Activated naive CD4-positive, alpha-beta T cell (primary cell): Measurements from ENCODE around the gene CORO7.
"Not testable (repeated sequence)": the region's sequence is repeated elsewhere in the genome, so short reads cannot be mapped to it uniquely, and the experiment has no call there.

Experiments used
- DNase-seq, 4 experiments: peaks; one replicate each; lab custom pipeline; 2025; lab: John Stamatoyannopoulos, UW

CORO7 gene

DNA sequence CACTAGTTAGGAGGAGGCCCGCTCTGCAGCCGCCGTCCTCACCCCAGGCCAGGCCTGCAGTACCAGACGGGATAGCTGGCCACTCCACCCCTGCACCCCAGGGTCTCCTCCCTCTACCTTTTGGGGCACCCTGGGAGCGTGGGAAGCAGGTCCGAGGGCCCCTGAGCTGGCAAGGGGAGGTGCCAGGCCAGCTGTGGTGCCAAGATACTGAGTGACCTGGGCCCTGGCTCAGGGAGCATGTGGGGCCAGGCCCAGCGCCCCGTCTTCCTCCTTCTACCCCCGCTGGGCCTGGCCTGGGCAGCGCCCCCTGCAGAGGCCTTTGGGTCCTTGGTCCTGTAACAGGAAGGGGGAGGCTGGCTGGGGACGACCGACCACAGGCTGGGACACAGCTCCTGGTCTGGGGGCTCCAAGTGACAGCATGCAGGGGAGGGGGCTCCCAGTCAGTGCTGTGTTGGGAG is 78.2 kb downstream of the CORO7 start:
- DNase-seq: no peak

DNA sequence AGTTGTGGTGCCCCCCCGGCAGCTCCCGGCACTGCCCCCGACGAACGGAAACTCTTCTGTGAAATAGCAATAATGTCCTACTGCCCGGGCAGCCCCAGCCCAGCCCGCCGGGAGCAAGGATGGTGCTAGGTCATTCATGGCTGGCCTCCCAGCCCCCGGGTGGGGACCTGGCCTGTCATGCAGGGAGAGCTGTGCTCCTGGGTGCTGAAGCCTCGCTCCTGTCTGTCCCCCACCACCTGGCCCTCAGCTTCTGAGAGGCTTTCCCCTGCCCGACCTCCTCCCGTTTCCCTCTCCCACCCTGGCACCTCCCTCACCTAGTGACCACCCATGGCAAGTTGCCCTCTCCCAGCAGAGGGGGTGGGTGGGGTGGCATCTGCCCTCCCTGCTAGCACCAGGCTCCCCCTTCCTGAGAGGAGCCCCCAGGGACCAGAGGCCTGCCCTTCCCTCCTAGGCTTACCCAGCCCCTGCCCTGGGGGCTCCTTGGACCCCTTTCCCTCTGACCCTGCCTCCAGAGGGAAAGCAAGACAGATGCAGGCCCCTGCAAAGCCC is 78.8 kb downstream of the CORO7 start:
- DNase-seq: no peak

DNA sequence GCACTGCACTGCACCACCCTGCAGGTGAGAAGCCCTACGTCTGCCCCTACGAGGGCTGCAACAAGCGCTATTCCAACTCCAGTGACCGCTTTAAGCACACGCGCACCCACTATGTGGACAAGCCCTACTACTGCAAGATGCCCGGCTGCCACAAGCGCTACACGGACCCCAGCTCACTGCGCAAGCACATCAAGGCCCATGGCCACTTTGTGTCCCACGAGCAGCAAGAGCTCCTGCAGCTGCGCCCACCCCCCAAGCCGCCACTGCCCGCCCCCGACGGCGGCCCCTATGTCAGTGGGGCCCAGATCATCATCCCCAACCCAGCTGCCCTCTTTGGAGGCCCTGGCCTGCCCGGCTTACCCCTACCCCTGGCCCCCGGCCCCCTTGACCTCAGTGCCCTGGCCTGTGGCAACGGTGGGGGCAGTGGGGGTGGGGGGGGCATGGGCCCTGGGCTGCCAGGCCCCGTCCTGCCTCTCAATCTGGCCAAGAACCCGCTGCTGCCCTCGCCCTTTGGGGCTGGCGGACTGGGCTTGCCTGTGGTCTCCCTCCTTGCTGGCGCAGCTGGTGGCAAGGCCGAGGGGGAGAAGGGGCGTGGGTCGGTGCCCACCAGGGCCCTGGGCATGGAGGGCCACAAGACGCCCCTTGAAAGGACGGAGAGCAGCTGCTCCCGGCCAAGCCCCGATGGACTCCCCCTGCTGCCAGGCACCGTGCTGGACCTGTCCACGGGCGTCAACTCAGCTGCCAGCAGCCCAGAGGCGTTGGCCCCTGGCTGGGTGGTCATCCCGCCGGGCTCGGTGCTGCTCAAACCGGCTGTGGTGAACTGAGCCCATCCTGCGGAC is 79.5 kb downstream of the CORO7 start:
- no peak for DNase-seq

DNA sequence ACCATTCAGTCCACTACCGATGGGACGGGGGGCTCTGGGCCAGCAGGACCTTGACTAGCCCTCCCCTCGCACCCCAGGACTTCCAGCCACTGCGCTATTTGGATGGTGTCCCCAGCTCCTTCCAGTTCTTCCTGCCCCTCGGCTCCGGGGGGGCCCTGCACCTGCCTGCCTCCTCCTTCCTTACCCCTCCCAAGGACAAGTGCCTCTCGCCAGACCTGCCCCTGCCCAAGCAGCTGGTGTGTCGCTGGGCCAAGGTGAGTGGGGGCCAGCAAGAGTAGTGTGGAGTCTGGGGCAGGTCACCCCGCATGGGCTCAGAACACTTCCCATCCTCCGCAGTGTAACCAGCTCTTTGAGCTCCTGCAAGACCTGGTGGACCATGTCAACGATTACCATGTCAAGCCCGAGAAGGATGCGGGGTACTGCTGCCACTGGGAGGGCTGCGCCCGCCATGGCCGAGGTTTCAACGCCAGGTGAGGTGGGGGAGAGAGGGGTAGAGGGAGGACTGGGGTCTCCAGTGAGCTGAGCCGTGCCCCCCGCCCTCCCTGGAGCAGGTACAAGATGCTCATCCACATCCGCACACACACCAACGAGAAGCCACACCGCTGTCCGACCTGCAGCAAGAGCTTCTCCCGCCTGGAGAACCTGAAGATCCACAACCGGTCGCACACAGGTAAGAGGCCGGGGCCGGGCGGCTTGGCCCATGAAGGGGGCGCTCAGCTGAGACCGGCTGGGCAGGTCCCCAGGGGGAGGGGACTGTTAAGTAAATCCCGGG is 81.5 kb downstream of the CORO7 start:
- DNase-seq: no peak

DNA sequence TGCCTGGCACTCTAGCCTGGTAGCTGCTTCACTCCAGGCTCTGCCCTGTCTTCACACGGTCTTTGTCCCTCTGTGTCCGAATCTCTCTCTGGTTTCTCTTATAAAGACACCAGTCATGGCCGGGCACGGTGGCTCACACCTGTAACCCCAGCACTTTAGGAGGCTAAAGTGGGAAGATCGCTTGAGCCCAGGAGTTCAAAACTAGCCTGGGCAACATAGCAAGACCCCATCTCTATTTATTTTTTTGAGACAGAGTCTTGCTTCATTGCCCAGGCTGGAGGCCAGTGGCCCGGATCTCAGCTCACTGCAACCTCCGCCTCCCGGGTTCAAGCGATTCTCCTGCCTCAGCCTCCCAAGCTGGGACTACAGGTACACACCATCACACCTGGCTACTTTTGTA is 82.7 kb downstream of the CORO7 start:
- DNase-seq: not testable (repeated sequence)

DNA sequence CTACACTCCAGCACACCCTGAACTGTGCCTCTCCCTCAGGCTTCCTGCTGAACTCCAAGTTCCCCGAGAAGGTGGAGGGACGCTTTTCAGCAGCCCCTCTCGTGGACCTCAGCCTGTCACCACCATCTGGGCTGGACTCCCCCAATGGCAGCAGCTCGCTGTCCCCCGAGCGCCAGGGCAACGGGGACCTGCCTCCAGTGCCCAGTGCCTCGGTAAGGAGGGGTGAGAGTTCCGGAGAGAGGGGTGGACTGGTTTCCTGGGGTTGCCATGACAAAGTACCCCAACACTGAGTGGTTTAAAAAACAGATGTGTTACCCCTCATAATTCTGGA is 83.1 kb downstream of the CORO7 start:
- no peak for DNase-seq

DNA sequence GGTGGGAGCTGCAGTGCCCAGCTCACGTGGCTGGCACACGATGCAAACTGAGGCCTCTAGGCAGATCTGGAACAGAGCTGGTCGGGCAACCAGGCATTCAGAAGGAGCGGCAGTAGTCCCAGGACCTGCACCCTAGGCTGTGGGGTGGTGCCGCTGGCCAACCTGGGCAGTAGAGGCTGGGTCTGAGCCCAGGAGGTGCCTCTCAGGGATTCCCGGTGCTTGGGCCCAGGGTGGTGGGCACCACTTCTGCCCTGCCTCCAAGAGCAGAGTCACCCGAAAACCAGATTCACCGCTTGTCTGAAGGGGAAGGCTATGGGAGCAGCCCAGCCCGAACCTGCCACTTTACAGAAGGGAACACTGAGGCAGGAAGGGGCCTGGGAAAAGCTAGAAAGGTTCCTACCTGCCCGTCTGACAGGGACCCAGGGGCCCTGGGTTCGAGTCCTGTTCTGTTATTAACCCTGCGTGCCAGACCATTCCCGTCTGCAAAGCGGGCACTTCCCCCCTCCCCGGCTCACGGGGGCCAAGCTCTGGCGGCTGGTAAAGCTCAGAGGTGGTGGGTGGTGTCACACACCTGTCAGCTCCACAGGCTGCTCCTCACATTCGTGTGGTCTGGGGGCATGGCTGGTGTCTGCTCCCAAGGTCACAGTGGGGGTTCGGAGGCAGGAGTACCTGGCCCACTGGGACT is 83.6 kb downstream of the CORO7 start:
- no peak for DNase-seq

DNA sequence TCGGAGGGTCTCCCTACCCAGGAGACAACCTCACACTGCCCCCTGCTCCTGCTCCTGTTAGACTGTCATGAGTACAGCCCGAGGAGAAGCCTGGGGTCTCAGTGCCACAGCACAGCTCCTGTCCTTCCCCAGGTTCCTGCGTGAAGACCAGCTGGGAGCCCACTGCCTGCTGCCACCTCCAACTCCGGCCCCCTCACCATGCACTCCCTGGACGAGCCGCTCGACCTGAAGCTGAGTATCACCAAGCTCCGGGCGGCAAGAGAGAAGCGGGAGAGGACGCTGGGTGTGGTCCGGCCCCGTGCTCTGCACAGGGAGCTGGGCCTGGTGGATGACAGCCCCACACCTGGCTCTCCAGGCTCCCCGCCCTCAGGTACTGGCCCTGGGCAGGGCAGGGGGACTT is 84.3 kb downstream of the CORO7 start:
- no peak for DNase-seq

DNA sequence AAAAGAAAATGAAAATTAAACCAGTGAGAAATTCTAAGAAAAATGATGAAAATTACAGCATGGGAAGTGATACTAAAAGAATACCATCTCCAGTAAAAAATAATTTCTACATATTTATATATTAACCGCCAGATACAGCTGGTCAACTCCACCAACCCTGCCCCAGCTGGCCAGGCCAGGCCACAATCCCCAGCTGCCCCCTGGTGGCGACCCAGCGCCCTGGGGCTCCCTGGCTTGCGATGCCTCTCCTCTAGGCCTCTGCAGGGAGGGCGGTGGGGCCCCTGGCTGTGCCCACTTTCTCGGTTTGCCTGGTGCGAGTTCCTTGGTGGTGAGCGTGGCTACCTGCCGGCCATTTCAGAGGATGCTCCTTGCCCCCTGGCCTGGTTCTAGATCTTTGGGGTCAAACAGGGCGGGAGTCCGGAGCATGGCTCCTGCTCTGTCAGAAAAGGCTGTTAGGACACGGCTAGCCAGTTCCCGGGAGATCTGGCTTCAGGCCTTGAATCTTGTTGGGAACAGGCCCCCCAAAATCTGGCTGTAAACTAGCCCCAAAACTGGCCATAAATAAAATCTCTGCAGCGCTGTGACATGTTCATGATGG is 86.0 kb downstream of the CORO7 start:
- peak; percentile 17 to 70 (median 56) for DNase-seq

DNA sequence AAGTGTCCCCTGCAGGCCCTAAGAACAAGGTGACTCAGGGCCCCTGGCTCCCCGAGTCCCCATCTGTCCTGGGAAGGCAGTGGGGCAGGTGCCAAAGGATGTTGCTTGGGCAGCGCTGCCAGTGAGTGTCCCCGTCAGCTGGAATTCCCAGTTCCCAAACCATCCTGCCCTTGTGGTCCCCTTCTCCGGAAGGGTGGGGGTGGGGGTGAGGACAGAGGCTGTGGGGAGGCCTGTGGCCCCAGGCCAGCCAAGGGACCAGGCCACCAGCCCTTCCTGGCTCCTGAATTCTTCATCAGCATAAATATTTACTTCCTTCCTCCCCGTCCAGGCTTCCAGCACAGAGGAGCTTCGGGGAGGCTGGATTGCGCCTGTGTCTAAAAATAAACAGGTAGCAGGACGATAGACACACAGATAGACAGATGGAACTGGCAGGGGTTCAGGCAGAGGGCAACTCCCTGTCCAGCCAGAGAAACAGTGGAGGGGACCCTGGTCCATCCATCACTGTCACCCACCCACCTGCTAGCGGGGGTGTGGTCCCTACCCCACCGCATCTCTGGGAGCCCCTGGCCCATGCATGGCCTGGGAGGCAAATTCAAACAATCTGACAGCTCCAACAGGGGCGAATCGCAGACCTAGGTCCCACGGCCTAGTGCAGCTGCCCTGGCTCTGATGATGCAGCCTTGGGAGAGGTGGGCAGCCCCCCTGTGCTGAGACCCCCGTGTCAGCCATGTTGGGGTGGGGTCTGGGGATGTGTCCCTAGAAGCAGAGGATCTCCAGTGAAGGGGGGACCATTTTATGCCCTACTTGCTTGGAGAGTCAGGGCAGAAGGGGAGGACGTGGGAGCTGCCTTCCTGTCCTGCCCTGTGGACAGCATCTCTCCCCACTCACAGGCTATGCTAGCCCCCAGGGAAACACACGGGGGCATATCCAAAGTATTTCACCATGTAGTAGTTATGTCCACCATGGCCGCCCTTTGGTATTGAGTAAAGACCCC is 87.3 kb downstream of the CORO7 start:
- no peak for DNase-seq

DNA sequence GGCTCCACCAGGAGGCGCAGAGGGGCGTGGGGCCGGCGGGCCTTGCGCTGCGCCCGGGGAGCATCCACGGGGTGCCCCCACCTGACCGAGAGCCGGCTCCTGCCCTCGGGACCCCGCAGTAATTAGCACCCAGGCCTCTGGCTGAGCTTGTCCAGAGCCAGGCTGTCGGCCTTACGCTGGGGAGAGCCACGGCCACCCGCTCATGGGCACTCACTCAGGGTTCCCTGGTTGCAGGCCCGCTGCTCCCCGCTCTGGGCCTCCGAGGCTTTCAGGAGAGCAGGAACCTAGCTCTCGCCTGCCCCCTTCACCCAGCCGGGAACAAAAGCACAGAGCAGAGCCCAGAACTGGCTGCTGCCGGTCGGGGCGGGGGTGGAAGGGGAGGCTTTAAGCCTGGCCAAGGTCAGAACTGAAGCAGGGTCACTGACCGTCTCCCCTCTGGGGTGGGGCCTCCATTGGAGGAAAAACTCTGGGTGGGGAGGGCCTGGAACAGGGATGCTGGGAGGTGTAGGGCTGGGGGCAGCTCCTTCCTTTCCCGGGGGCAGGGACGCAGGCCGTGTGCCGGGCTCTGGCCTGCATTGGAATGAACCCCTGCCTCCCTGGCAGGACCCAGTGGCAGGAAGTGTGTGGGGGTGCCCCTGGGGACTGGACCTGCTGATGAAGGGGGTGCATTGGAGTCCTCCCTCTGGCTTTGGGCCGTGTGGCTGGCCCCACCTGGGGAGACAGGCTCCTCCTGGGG is 88.2 kb downstream of the CORO7 start:
- peak in 3 of 4 experiments; percentile 15 to 36 (median 26) for DNase-seq

DNA sequence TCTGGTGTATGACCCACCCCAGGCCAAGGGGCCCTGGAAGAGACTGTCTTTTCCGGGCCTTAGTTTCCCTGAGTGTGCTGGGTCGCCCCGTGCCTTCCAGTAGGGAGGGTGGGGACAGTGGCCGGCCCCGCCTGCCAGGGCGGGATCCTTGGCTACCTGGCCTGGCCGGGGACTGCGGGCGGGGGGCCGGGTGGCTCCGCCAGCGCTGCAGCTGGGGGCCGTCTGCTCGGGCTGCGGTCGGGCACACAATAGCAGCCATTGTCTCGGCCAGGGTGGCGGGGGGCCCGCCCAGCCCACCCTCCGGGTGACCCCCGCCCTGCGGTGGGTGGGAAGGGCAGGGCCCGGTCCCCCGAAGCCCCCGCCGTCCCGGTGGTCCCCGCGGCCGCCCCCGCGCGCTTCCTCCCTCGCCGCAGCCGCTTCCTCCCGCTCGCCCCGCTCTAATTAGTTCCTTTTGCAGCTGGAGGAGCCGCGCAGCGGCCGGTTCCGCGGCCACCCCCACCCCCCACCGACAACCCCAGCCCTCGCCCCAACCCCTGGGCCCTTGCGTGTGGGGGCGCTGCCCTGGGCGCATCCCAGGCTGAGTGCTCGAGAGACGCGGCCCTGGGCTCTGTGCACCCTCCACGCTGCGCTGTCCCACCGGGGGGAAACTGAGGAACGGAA is 88.9 kb downstream of the CORO7 start:
- no peak for DNase-seq

DNA sequence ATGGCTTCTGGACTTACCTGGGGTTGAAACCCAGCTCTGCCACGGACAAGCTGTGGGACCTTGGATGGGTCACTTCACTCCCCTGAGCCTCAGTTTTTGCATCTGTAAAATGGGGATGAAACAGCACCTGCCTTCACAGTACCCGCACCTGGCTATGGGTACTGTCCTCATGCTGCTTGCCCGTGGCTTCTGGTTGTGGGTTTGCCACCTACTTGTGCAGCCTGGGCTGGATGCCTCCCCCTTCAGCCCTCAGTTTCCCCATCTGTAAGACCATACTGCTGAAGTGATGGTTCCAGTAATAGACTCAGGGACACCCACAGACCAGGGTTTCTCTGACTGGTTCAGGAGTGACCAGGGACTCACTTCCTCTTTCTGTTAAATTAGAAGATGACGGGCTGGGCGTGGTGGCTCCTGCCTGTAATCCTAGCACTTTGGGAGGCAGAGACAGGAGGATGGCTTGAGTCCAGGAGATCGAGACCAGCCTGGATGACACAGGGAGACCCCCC is 91.1 kb downstream of the CORO7 start:
- no peak for DNase-seq

DNA sequence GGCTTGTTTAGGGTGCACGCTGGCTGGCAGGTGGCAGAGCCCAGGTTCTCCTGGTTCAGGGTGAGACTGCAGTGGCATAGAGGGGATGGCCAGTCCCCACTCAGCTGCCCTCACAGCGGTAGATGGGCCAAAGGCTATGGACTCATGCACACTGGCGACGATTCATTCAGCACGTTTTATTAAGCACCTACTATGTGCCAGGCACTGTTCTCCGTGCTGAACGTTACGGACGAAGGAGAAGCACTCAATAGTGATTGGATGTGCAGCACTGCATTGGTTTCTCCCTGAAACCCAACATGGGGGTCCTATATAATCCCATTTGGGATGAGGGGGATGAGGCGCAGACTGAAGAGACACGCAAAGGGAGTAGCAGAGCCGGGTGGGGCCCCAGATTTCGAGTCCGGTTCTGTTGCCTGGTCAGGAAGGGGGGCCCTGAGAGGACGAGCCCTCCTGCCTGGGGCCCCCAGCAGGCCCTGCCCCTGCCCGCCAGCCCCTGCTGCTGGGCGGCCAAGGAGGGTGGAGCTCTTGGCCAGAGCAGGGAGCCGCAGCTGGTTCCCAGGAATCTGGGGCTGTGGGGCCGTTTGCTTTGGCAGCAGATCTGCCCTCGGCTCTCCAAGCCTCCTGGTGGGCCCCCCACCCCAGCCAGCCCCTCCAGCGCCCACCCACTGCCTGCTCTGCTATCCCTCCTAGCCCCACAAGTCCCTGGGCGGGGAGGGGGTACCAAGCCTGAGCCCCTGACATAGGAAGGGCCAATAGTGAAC is 91.7 kb downstream of the CORO7 start:
- no peak for DNase-seq

DNA sequence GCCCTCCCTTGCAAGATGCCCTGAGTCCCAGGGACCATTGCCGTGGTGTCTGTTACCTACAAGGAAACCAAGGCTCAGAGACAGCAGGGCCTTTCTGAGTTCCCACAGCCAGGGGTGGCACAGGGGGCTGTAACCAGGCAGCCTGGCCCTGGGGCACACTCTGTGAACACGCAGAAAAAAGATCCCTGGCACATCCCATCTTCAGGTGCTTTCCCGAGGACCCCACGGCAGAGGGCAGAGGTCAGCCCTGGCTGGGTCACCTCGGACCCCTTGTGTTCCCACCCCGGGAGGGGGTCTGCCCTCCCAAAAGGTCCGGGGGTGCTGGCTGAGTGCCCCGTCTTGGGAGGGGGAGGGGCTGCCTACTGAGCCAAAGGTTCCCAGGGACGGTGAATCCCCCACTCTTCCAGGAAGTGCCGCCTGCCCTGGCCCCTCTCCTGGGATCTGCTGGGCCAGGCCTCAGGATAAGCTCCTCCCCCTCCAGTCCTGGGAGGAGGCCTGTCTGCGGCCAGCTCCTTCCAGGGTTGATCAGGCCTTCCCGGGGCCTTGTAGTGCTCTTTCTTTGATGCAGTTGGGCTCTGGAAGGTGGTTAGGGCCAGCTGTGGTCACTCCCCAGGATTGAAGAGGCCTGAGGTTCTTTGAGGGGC is 92.4 kb downstream of the CORO7 start:
- DNase-seq: no peak

DNA sequence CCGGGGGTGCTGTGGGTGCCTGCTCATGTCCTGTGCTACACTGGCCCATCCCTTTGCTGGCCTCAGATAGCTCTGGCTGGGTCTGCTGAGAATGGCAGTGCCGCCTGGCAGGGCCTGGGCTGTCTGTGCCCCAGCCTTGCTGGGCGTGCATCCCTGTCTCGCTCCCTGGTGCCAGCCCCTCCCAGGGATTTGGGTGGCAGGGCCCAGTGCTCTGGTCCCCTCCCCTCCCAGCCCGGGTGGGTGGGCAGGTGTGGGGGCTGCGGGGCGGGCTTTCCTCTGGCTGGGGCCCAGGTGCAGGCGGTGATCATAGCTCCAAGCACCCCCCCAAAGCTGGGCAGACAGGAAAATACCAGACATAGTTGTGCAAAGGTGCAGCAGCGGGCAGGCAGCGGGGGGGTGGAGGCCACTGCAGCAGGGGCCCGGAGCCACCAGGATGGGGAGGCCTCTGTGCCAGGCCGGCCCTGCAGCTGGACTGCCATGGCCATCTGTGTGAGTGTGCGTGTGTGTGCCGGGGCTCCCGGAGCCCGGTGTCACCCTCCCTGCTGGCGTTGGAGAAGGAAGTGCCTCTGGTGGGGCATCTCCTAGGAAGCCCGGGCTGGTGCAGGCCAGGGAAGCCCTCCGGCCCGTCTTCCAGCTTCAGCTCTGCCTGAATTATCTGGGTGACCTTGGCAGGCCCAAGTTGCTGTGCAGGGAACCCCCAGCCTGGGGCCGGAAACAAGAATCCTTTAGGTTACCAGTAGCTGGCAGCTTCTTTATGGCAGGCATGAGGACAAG is 93.1 kb downstream of the CORO7 start:
- DNase-seq: no peak
